ENCODE data around the gene TCEAL5. TPM values are rescaled to one million over a fixed set of nuclear protein-coding genes. Genes with fewer than 3 reads are reported as not detected.

Gene TCEAL5
- total RNA-seq, 6 experiments from 2014 or later = not detected

DNA sequence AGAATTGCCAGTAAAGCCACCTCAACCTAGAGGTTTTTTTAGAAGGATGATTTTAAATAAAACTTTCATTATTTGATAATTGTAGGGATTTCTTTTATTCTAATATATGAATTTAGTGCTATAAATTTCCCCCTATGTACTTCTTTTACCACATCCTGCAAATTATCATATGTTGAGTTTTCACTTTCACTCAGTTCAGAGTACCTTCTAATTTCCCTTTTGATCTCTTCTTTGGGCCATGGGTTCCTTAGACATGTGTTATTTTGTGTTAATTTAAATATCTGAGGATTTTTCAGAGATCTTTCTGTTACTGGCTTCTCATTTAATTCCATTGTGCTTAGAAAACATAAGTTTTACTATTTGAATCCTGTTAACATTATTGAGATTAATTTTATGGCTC is 28.2 kb upstream of the TCEAL5 start:
- Histone ChIP-seq H3K9me3 (no peaks in the 10 kb centered on the region), H3K4me1 (no peaks in the 10 kb centered on the region), H3K36me3 (no peaks in the 10 kb centered on the region), H3K27me3 (no peaks in the 10 kb centered on the region), H3K4me3 (no peak overlapping the region), H3K27ac (no peak overlapping the region)
- ATAC-seq (no peak), DNase-seq (no peak)
- TF ChIP-seq, protein P1, sequence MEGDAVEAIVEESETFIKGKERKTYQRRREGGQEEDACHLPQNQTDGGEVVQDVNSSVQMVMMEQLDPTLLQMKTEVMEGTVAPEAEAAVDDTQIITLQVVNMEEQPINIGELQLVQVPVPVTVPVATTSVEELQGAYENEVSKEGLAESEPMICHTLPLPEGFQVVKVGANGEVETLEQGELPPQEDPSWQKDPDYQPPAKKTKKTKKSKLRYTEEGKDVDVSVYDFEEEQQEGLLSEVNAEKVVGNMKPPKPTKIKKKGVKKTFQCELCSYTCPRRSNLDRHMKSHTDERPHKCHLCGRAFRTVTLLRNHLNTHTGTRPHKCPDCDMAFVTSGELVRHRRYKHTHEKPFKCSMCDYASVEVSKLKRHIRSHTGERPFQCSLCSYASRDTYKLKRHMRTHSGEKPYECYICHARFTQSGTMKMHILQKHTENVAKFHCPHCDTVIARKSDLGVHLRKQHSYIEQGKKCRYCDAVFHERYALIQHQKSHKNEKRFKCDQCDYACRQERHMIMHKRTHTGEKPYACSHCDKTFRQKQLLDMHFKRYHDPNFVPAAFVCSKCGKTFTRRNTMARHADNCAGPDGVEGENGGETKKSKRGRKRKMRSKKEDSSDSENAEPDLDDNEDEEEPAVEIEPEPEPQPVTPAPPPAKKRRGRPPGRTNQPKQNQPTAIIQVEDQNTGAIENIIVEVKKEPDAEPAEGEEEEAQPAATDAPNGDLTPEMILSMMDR (IDR thresholded peaks at IDR 0.05) = no peak
- no peak for TF ChIP-seq POLR2A (IDR thresholded peaks at IDR 0.05)
- intact Hi-C loops (cut with DNase I) = no loop called here

- intact Hi-C loops (cut with DNase I) = no loop called here
- no peak for DNase-seq
- Histone ChIP-seq H3K36me3 (no peaks in the 10 kb centered on the region), H3K4me1 (no peaks in the 10 kb centered on the region), H3K4me3 (no peak overlapping the region), H3K9me3 (no peaks in the 10 kb centered on the region), H3K27ac (no peak overlapping the region), H3K27me3 (no peaks in the 10 kb centered on the region)
- peak in 1 of 4 donors; percentile 74 for ATAC-seq
- WGBS (ENCODE audit: insufficient coverage, low coverage, low lambda C conversion rate, missing lambda C conversion rate) = 60% methylated on average over 1 of the region's 2 CpGs
- TF ChIP-seq POLR2A (IDR thresholded peaks at IDR 0.05) = no peak
- TF ChIP-seq, protein P1 (IDR thresholded peaks at IDR 0.05) = no peak
Measured at GRCh38 chrX:103293118-103293517, 16.6 kb upstream of the TCEAL5 start.

DNA sequence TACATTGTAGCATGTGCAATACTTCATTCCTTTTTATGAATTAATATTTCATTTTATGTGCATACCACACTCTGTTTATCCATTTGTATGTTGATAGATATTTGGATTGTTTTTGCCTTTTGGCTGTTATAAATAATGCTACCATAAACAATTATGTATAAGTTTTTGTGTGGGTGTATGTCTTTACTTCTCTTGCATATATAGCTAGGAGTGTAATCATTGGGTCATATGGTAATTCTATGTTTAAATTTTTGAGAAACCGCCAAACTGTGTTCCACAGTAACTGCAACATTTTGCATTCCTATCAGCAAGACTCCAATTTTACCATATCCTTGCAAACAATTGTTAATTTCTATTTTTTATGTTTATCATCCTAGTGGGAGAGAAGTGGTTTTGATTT is 3.1 kb upstream of the TCEAL5 start:
- H3K27me3 ChIP-seq = peaks cover 0 to 6% of the 10 kb centered on the region in 2 donors
- DNase-seq (no peak), ATAC-seq (no peak)
- no peak overlapping the region for H3K4me3 ChIP-seq
- no peaks in the 10 kb centered on the region for H3K9me3 ChIP-seq
- WGBS (ENCODE audit: insufficient coverage, low coverage, low lambda C conversion rate, missing lambda C conversion rate) = 29% methylated on average over 1 of the region's 1 CpG
- TF ChIP-seq, protein P1 (IDR thresholded peaks at IDR 0.05) = no peak
- TF ChIP-seq POLR2A (IDR thresholded peaks at IDR 0.05) = no peak
- intact Hi-C loops (cut with DNase I) = no loop called here
- no peak overlapping the region for H3K27ac ChIP-seq
- H3K36me3 ChIP-seq = no peaks in the 10 kb centered on the region
- no peaks in the 10 kb centered on the region for H3K4me1 ChIP-seq

DNA sequence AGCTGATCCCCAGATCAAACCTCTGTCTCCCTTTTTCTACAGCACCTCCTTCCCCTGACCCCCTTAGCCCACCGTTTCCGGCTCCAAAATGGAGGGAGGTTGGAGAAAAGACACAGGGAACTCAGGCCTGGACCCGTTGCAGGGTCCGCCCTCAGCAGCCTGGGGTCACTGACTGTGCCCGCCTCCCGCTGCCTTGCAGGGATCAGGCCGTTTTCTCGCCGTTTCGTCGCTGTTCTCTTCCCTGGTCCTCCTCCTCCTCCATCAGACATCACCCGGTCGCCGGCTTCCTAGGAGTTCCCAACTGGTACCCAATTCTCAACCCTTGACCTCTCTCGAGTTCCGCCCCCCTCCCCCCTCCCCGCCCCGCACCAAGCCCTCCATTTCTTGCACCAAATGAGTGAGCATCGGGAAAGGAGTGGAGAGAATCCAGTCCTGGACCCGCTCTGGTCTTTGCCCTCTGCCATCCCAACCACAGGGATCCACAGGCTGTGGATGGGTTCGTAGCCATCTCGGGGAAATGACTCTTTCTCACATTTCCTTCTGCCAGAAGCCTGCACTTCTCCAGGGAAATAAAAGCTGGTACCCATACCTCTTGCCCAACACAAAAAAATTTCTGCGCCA is 493 bp downstream of the TCEAL5 start:
- no peaks in the 10 kb centered on the region for H3K4me1 ChIP-seq
- H3K36me3 ChIP-seq = no peaks in the 10 kb centered on the region
- TF ChIP-seq, protein P1 (IDR thresholded peaks at IDR 0.05) = no peak
- no peak for TF ChIP-seq POLR2A (IDR thresholded peaks at IDR 0.05)
- intact Hi-C loops (cut with DNase I) = no loop called here
- ATAC-seq (no peak), DNase-seq (no peak)
- WGBS (ENCODE audit: insufficient coverage, low coverage, low lambda C conversion rate, missing lambda C conversion rate) = 27% methylated on average over 17 of the region's 23 CpGs
- no peak overlapping the region for H3K27ac ChIP-seq
- H3K27me3 ChIP-seq = peaks cover 0 to 6% of the 10 kb centered on the region in 2 donors
- H3K4me3 ChIP-seq = no peak overlapping the region
- H3K9me3 ChIP-seq = no peaks in the 10 kb centered on the region

GRCh38 chrX:103274284-103274683 is 2.3 kb downstream of the TCEAL5 start:
- intact Hi-C loops (cut with DNase I) = no loop called here

More at GRCh38 chrX:103274284-103274683, 2.3 kb downstream of the TCEAL5 start:
- TF ChIP-seq, protein P1 (IDR thresholded peaks at IDR 0.05) = no peak
- no peak for TF ChIP-seq POLR2A (IDR thresholded peaks at IDR 0.05)
- DNase-seq (no peak), ATAC-seq (no peak)
- H3K9me3 ChIP-seq = no peaks in the 10 kb centered on the region
- H3K4me1 ChIP-seq = no peaks in the 10 kb centered on the region
- no peak overlapping the region for H3K4me3 ChIP-seq
- H3K27me3 ChIP-seq = peaks cover 0 to 13% of the 10 kb centered on the region in 2 donors
- no peaks in the 10 kb centered on the region for H3K36me3 ChIP-seq
- no peak overlapping the region for H3K27ac ChIP-seq
- 86% methylated on average over 4 of the region's 4 CpGs for WGBS (ENCODE audit: insufficient coverage, low coverage, low lambda C conversion rate, missing lambda C conversion rate)
